HEK293 (cell line): ENCODE results near the gene DNAJC22.
A peak's percentile ranks its signal among the peaks of the same experiment; 100 is the strongest.

Source experiments
- BCL11A ChIP-seq: fragments of 450-650 bp; formaldehyde crosslinking; IDR thresholded peaks from 2 replicates; pipeline ENCODE4 v1.5.1; 2016; ENCODE audit warnings: low read depth, missing biosample characterization, missing genetic modification characterization
- FEZF1 ChIP-seq: fragments of 450-650 bp; formaldehyde crosslinking; IDR thresholded peaks from 2 replicates; pipeline ENCODE4 v1.5.1; 2016; ENCODE audit warnings: missing biosample characterization, missing genetic modification characterization
- IKZF3 ChIP-seq: fragments of 450-650 bp; IDR thresholded peaks from 2 replicates; pipeline ENCODE4 v1.5.0; 2018; ENCODE audit warnings: missing biosample characterization, mild to moderate bottlenecking, missing genetic modification characterization, moderate library complexity
- MYNN ChIP-seq: fragments of 450-650 bp; formaldehyde crosslinking; IDR thresholded peaks from 2 replicates; pipeline ENCODE4 v1.5.1; 2016; ENCODE audit warnings: missing biosample characterization, missing genetic modification characterization, borderline replicate concordance
- PRDM6 ChIP-seq: fragments of 450-650 bp; formaldehyde crosslinking; IDR thresholded peaks from 2 replicates; pipeline ENCODE4 v1.5.1; 2017; ENCODE audit warnings: missing biosample characterization, missing genetic modification characterization
- SCRT2 ChIP-seq: fragments of 450-650 bp; formaldehyde crosslinking; IDR thresholded peaks from 2 replicates; pipeline ENCODE4 v1.5.1; 2016; ENCODE audit warnings: missing biosample characterization, missing genetic modification characterization
- SP3 ChIP-seq: fragments of 450-650 bp; formaldehyde crosslinking; IDR thresholded peaks from 2 replicates; pipeline ENCODE4 v1.5.1; 2016; ENCODE audit warnings: missing biosample characterization, missing genetic modification characterization
- ZBTB17 ChIP-seq: fragments of 450-650 bp; formaldehyde crosslinking; IDR thresholded peaks from 2 replicates; pipeline ENCODE4 v1.5.1; 2016; ENCODE audit warnings: missing biosample characterization, missing genetic modification characterization
- ZBTB26 ChIP-seq: fragments of 450-650 bp; formaldehyde crosslinking; optimal IDR thresholded peaks from 2 replicates; pipeline ENCODE3; 2016; ENCODE audit warnings: missing biosample characterization, mild to moderate bottlenecking, missing genetic modification characterization
- ZEB2 ChIP-seq: fragments of 450-650 bp; formaldehyde crosslinking; IDR thresholded peaks from 2 replicates; pipeline ENCODE4 v1.5.1; 2016; ENCODE audit warnings: missing biosample characterization, missing genetic modification characterization
- ZNF132 ChIP-seq: fragments of 450-650 bp; formaldehyde crosslinking; IDR thresholded peaks from 2 replicates; pipeline ENCODE4 v1.5.1; 2017; ENCODE audit warnings: missing biosample characterization, missing genetic modification characterization, borderline replicate concordance
- ZNF18 ChIP-seq: fragments of 450-650 bp; formaldehyde crosslinking; IDR thresholded peaks from 2 replicates; pipeline ENCODE4 v1.5.1; 2016; ENCODE audit warnings: missing biosample characterization, missing genetic modification characterization
- ZNF239 ChIP-seq: fragments of 450-650 bp; formaldehyde crosslinking; IDR thresholded peaks from 2 replicates; pipeline ENCODE4 v1.5.1; 2016; ENCODE audit warnings: missing biosample characterization, missing genetic modification characterization
- ZNF248 ChIP-seq: fragments of 450-650 bp; formaldehyde crosslinking; IDR thresholded peaks from 2 replicates; pipeline ENCODE4 v1.5.1; 2017; ENCODE audit warnings: missing biosample characterization, missing genetic modification characterization
- ZNF280D ChIP-seq: fragments of 450-650 bp; formaldehyde crosslinking; IDR thresholded peaks from 2 replicates; pipeline ENCODE4 v1.5.1; 2016; ENCODE audit warnings: missing biosample characterization, missing genetic modification characterization
- ZNF292 ChIP-seq: fragments of 450-650 bp; formaldehyde crosslinking; IDR thresholded peaks from 2 replicates; pipeline ENCODE4 v1.5.1; 2016; ENCODE audit warnings: low read depth, missing biosample characterization, missing genetic modification characterization, borderline replicate concordance
- ZNF585B ChIP-seq: fragments of 450-650 bp; formaldehyde crosslinking; IDR thresholded peaks from 2 replicates; pipeline ENCODE4 v1.5.1; 2016; ENCODE audit warnings: missing biosample characterization, missing genetic modification characterization
- ZNF596 ChIP-seq: fragments of 450-650 bp; IDR thresholded peaks from 2 replicates; pipeline ENCODE4 v1.5.0; 2018; ENCODE audit warnings: missing biosample characterization, mild to moderate bottlenecking, missing genetic modification characterization, moderate library complexity
- ZNF600 ChIP-seq: fragments of 450-650 bp; formaldehyde crosslinking; IDR thresholded peaks from 2 replicates; pipeline ENCODE4 v1.5.1; 2016; ENCODE audit warnings: missing biosample characterization, missing genetic modification characterization
- ZNF777 ChIP-seq: fragments of 450-650 bp; formaldehyde crosslinking; IDR thresholded peaks from 2 replicates; pipeline ENCODE4 v1.5.1; 2017; ENCODE audit warnings: missing biosample characterization, missing genetic modification characterization, borderline replicate concordance
- TF ChIP-seq, protein P1 (sequence below): fragments of 450-650 bp; formaldehyde crosslinking; IDR thresholded peaks from 2 replicates; pipeline ENCODE4 v1.5.1; 2016; ENCODE audit warnings: missing biosample characterization, missing genetic modification characterization, borderline replicate concordance
- TF ChIP-seq, protein P2 (sequence below): fragments of 450-650 bp; formaldehyde crosslinking; IDR thresholded peaks from 2 replicates; pipeline ENCODE4 v1.5.1; 2016; ENCODE audit warnings: missing biosample characterization, missing genetic modification characterization, borderline replicate concordance

DNAJC22 gene

GRCh38 chr12:49346659-49347310 is at the start of gene DNAJC22 (continued):
- TF ChIP-seq, protein P1, sequence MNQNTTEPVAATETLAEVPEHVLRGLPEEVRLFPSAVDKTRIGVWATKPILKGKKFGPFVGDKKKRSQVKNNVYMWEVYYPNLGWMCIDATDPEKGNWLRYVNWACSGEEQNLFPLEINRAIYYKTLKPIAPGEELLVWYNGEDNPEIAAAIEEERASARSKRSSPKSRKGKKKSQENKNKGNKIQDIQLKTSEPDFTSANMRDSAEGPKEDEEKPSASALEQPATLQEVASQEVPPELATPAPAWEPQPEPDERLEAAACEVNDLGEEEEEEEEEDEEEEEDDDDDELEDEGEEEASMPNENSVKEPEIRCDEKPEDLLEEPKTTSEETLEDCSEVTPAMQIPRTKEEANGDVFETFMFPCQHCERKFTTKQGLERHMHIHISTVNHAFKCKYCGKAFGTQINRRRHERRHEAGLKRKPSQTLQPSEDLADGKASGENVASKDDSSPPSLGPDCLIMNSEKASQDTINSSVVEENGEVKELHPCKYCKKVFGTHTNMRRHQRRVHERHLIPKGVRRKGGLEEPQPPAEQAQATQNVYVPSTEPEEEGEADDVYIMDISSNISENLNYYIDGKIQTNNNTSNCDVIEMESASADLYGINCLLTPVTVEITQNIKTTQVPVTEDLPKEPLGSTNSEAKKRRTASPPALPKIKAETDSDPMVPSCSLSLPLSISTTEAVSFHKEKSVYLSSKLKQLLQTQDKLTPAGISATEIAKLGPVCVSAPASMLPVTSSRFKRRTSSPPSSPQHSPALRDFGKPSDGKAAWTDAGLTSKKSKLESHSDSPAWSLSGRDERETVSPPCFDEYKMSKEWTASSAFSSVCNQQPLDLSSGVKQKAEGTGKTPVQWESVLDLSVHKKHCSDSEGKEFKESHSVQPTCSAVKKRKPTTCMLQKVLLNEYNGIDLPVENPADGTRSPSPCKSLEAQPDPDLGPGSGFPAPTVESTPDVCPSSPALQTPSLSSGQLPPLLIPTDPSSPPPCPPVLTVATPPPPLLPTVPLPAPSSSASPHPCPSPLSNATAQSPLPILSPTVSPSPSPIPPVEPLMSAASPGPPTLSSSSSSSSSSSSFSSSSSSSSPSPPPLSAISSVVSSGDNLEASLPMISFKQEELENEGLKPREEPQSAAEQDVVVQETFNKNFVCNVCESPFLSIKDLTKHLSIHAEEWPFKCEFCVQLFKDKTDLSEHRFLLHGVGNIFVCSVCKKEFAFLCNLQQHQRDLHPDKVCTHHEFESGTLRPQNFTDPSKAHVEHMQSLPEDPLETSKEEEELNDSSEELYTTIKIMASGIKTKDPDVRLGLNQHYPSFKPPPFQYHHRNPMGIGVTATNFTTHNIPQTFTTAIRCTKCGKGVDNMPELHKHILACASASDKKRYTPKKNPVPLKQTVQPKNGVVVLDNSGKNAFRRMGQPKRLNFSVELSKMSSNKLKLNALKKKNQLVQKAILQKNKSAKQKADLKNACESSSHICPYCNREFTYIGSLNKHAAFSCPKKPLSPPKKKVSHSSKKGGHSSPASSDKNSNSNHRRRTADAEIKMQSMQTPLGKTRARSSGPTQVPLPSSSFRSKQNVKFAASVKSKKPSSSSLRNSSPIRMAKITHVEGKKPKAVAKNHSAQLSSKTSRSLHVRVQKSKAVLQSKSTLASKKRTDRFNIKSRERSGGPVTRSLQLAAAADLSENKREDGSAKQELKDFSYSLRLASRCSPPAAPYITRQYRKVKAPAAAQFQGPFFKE (tag by site-specific recombination), result no peak
- TF ChIP-seq BCL11A (tag by site-specific recombination) (no peak; the same call in 1 of the 2 replicates), FEZF1 (tag by site-specific recombination) (no peak), IKZF3 (peak; percentile 62; the same call in 1 of the 2 replicates), MYNN (no peak), ZNF239 (tag by site-specific recombination) (no peak), ZBTB17 (tag by site-specific recombination) (0 out of 2 replicates have a peak, but pooled peaks have one; percentile 8), ZNF600 (peak; percentile 82; the same call in 1 of the 2 replicates), ZNF248 (tag by site-specific recombination) (no peak), ZNF280D (tag by site-specific recombination) (no peak), SCRT2 (tag by site-specific recombination) (no peak), ZNF596 (tag by site-specific recombination) (no peak), ZEB2 (tag by site-specific recombination) (no peak; the same call in 1 of the 2 replicates), ZNF132 (no peak), PRDM6 (tag by site-specific recombination) (no peak), ZNF292 (tag by site-specific recombination) (no peak), SP3 (tag by site-specific recombination) (peak; percentile 21), ZNF18 (no peak), ZBTB26 (peak; percentile 61), ZNF777 (tag by site-specific recombination) (no peak), ZNF585B (no peak)
- TF ChIP-seq, protein P2, sequence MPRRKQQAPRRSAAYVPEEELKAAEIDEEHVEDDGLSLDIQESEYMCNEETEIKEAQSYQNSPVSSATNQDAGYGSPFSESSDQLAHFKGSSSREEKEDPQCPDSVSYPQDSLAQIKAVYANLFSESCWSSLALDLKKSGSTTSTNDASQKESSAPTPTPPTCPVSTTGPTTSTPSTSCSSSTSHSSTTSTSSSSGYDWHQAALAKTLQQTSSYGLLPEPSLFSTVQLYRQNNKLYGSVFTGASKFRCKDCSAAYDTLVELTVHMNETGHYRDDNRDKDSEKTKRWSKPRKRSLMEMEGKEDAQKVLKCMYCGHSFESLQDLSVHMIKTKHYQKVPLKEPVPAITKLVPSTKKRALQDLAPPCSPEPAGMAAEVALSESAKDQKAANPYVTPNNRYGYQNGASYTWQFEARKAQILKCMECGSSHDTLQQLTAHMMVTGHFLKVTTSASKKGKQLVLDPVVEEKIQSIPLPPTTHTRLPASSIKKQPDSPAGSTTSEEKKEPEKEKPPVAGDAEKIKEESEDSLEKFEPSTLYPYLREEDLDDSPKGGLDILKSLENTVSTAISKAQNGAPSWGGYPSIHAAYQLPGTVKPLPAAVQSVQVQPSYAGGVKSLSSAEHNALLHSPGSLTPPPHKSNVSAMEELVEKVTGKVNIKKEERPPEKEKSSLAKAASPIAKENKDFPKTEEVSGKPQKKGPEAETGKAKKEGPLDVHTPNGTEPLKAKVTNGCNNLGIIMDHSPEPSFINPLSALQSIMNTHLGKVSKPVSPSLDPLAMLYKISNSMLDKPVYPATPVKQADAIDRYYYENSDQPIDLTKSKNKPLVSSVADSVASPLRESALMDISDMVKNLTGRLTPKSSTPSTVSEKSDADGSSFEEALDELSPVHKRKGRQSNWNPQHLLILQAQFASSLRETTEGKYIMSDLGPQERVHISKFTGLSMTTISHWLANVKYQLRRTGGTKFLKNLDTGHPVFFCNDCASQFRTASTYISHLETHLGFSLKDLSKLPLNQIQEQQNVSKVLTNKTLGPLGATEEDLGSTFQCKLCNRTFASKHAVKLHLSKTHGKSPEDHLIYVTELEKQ (tag by site-specific recombination), result no peak
